K562 (cell line): ENCODE data around the gene ULBP2. TPM values are rescaled to one million over a fixed set of nuclear protein-coding genes. Genes with fewer than 3 reads are reported as not detected.

ENCODE experiments used
- AFF1 ChIP-seq, 2 experiments: fragments of 450-650 bp; IDR thresholded peaks; 2 replicates each; pipeline ENCODE4 v1.6.1; 2018; ENCODE audit warnings: mild to moderate bottlenecking in 2 of 2, low read depth in 1 of 2; ENCODE audit not compliant: partially characterized antibody in 2 of 2
- ASH1L ChIP-seq: fragments of 450-650 bp; IDR thresholded peaks from 2 replicates; pipeline ENCODE4 v1.6.1; 2018; ENCODE audit warnings: borderline replicate concordance, mild to moderate bottlenecking, low read depth; ENCODE audit not compliant: partially characterized antibody
- CREB3 ChIP-seq: fragments of 450-650 bp; conservative IDR thresholded peaks from 2 replicates; pipeline ENCODE4 v1.6.1; 2016; ENCODE audit warnings: missing genetic modification characterization, low read depth, mild to moderate bottlenecking, missing compliant biosample characterization, moderate library complexity
- CXXC5 ChIP-seq: fragments of 250-450 bp; sonication (Bioruptor Pico); IDR thresholded peaks from 2 replicates; pipeline ENCODE4 v1.8.0; 2022; ENCODE audit warnings: inconsistent platforms, mild to moderate bottlenecking, moderate library complexity
- DIDO1 ChIP-seq: fragments of 450-650 bp; IDR thresholded peaks from 2 replicates; pipeline ENCODE4 v1.6.1; 2016; ENCODE audit warnings: low read depth, missing biosample characterization, missing genetic modification characterization
- ETV1 ChIP-seq: fragments of 450-650 bp; conservative IDR thresholded peaks from 2 replicates; pipeline ENCODE4 v1.6.1; 2016; ENCODE audit warnings: missing genetic modification characterization, control low read depth, low read depth, missing compliant biosample characterization
- HDAC2 ChIP-seq: fragments of 450-650 bp; IDR thresholded peaks from 2 replicates; pipeline ENCODE4 v1.6.1; 2016; ENCODE audit warnings: mild to moderate bottlenecking
- HMG20A ChIP-seq: fragments of 450-650 bp; formaldehyde crosslinking; conservative IDR thresholded peaks from 2 replicates; pipeline ENCODE4 v1.4.0; 2020; ENCODE audit warnings: mild to moderate bottlenecking, mixed read lengths
- L3MBTL2 ChIP-seq: fragments of 450-650 bp; IDR thresholded peaks from 2 replicates; pipeline ENCODE4 v1.6.1; 2016; ENCODE audit warnings: mild to moderate bottlenecking, moderate library complexity
- LARP7 ChIP-seq: fragments of 450-650 bp; IDR thresholded peaks from 2 replicates; pipeline ENCODE4 v1.6.1; 2016
- MTF1 ChIP-seq: fragments of 250-450 bp; sonication (Bioruptor Pico); IDR thresholded peaks from 2 replicates; pipeline ENCODE4 v1.9.0; 2021; ENCODE audit warnings: moderate library complexity, mild to moderate bottlenecking, inconsistent platforms, borderline replicate concordance
- POLR2AphosphoS5 ChIP-seq: IDR thresholded peaks from 2 replicates; pipeline ENCODE4 v1.6.1; 2011; ENCODE audit warnings: mild to moderate bottlenecking, low read depth, low read length, moderate library complexity; ENCODE audit not compliant: control insufficient read depth, insufficient read depth
- POLR2B ChIP-seq: fragments of 450-650 bp; IDR thresholded peaks from 2 replicates; pipeline ENCODE4 v1.6.1; 2018; ENCODE audit warnings: low read depth; ENCODE audit not compliant: partially characterized antibody
- RFX1 ChIP-seq: fragments of 450-650 bp; IDR thresholded peaks from 2 replicates; pipeline ENCODE4 v1.6.1; 2016; ENCODE audit warnings: mild to moderate bottlenecking, moderate library complexity
- RNF2 ChIP-seq: sonication (generic); IDR thresholded peaks from 2 replicates; pipeline ENCODE4 v1.6.1; 2016
- SFPQ ChIP-seq: fragments of 200-400 bp; formaldehyde crosslinking; IDR thresholded peaks from 2 replicates; pipeline ENCODE4 v1.6.1; 2017; ENCODE audit warnings: mild to moderate bottlenecking, low read depth, low read length, moderate library complexity
- SRSF1 ChIP-seq: fragments of 200-400 bp; formaldehyde crosslinking; IDR thresholded peaks from 2 replicates; pipeline ENCODE4 v1.6.1; 2017; ENCODE audit warnings: mild to moderate bottlenecking, low read depth, low read length, moderate library complexity
- STAG1 ChIP-seq: sonication (generic); formaldehyde crosslinking; IDR thresholded peaks from 2 replicates; pipeline ENCODE4 v1.5.0; 2020; ENCODE audit warnings: missing genetic modification reagents, borderline replicate concordance
- TEAD1 ChIP-seq, 2 experiments: fragments of 450-650 bp in 1 of 2; sonication (generic) in 1 of 2; formaldehyde crosslinking; IDR thresholded peaks; 2 replicates each; pipeline versions ENCODE4 v1.4.0 to v1.8.0; 2020 to 2022; ENCODE audit warnings: mild to moderate bottlenecking in 2 of 2, missing genetic modification reagents in 1 of 2
- ZNF124 ChIP-seq: sonication (generic); formaldehyde crosslinking; IDR thresholded peaks from 2 replicates; pipeline ENCODE4 v1.8.1; 2022; ENCODE audit warnings: missing genetic modification reagents
- ZNF644 ChIP-seq: fragments of 200-800 bp; sonication (Bioruptor generic); IDR thresholded peaks from 2 replicates; pipeline ENCODE4 v1.6.1; 2016; ENCODE audit warnings: low read depth, missing genetic modification characterization, missing compliant biosample characterization
- ZNF764 ChIP-seq: fragments of 250-450 bp; sonication (Bioruptor Pico); IDR thresholded peaks from 2 replicates; pipeline ENCODE4 v1.4.0; 2020; ENCODE audit warnings: low read depth, mild to moderate bottlenecking, moderate library complexity
- polyA plus RNA-seq, 8 experiments: library from polyadenylated mRNA; depleted of rRNA in 4 of 8; stranded (reverse) in 5 of 8; unstranded in 3 of 8; fragments of >200 nt; fragmentation: Nextera tagmentation in 2 of 8; fragmentation: Illumina TruSeq in 1 of 8; extraction: Ambion mirVana in 2 of 8; extraction: Trizol in 1 of 8; gene quantifications; 2 replicates each; pipeline versions ENCODE4 v1.2.1 to v1.2.3, GENCODE V29; 2011 to 2014; ENCODE audit warnings: inconsistent platforms in 1 of 8, missing spikeins in 1 of 8
- total RNA-seq, 7 experiments: library from RNA; depleted of rRNA in 6 of 7; stranded (reverse); fragments of >200 nt in 6 of 7; fragmentation: Illumina TruSeq in 2 of 7; extraction: Trizol in 2 of 7; gene quantifications; 2 replicates each; pipeline versions ENCODE4 v1.2.1 to v1.2.3, GENCODE V29; 2011 to 2021; ENCODE audit warnings: low replicate concordance in 1 of 7

Gene ULBP2
- total and polyA plus RNA-seq, 9 of the 15 experiments (the other 6 are each of a cell fraction or from before 2014, with no cell fraction given), result 0.50 to 5.3 (median 1.2) TPM

- TF ChIP-seq ZNF764, result no peak
- no peak for TF ChIP-seq CREB3 (tag)
- no peak for TF ChIP-seq ETV1 (tag)
- TF ChIP-seq RFX1, result no peak
- no peak for TF ChIP-seq LARP7
- no peak for TF ChIP-seq SFPQ
- TF ChIP-seq AFF1 (IDR thresholded peaks at IDR 0.05; ENCODE audit: low read depth in 1 of 2, partially characterized antibody in 2 of 2), result no peak
- no peak for TF ChIP-seq POLR2AphosphoS5
- TF ChIP-seq DIDO1 (tag), result no peak
- TF ChIP-seq TEAD1 (CRISPR knock-in tag; IDR thresholded peaks at IDR 0.05), result no peak
- no peak for TF ChIP-seq RNF2
- no peak for TF ChIP-seq L3MBTL2
- no peak for TF ChIP-seq MTF1
- TF ChIP-seq ZNF124 (CRISPR knock-in tag), result no peak
- no peak for TF ChIP-seq POLR2B
- TF ChIP-seq ASH1L, result no peak
- no peak for TF ChIP-seq CXXC5 (CRISPR knock-in tag)
- TF ChIP-seq HDAC2, result no peak
- no peak for TF ChIP-seq ZNF644 (tag)
- TF ChIP-seq SRSF1, result no peak
- no peak for TF ChIP-seq HMG20A (CRISPR knock-in tag)
- peak; percentile 15; the same call in 1 of the 2 replicates for TF ChIP-seq STAG1 (CRISPR knock-in tag)
These were observed 7.3 kb upstream of the ULBP2 start (continued) for GRCh38 chr6:149934249-149935156.
